Vagina (tissue), 2 donors: Measurements from ENCODE around the gene DPP6.

Source experiments
- CTCF ChIP-seq, 3 experiments: fragments of 450-650 bp in 2 of 3; fragments of 200-600 bp in 1 of 3; sonication (generic) in 1 of 3; IDR thresholded peaks; one replicate each; pipeline ENCODE4 v1.5.1; 2017 to 2019; ENCODE audit warnings: antibody characterized with exemption in 3 of 3, mild to moderate bottlenecking in 2 of 3, moderate library complexity in 2 of 3
- POLR2A ChIP-seq, 2 donors: fragments of 450-650 bp; IDR thresholded peaks; one replicate each; pipeline ENCODE4 v1.6.1; 2017; ENCODE audit warnings: antibody characterized with exemption in 2 of 2, mild to moderate bottlenecking in 2 of 2, moderate library complexity in 2 of 2
- POLR2AphosphoS5 ChIP-seq, 2 donors: sonication (generic); formaldehyde crosslinking; IDR thresholded peaks; one replicate each; pipeline ENCODE4 v1.9.0; 2017; ENCODE audit warnings: antibody characterized with exemption in 2 of 2, mild to moderate bottlenecking in 2 of 2, low read depth in 1 of 2; ENCODE audit not compliant: insufficient read depth in 1 of 2

DNA sequence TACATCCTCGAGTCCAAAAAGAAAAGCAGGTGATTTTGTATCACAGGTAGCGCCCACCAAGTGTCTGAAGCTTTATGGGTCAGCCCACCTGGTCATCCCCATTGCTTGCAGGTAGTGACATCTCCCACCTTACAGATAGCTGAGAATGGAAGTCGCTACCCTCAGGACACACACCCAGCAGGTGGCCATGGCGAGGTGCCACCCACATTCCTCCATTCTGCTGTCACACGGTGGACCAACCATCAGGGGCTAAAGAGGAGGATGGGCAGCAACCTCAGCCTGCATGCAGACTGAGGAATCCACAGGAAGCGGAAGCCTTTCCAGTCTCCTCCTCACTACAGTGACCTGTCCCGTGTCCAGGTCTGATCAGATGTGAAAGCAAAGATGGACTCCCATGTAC, 787.9 kb downstream of the DPP6 start:
- TF ChIP-seq CTCF (IDR thresholded peaks at IDR 0.05): no peak
- no peak for TF ChIP-seq POLR2A (IDR thresholded peaks at IDR 0.05)
- no peak for TF ChIP-seq POLR2AphosphoS5 (IDR thresholded peaks at IDR 0.05; ENCODE audit: insufficient read depth in 1 of 2, low read depth in 1 of 2)
